SIG-M5 treated with dmso at 0.1 percent for 504 hours (cell line): ENCODE data around the gene MON2.
"Not testable (repeated sequence)": the region's sequence is repeated elsewhere in the genome, so short reads cannot be mapped to it uniquely, and the experiment has no call there.

Experiments
- DNase-seq: peaks from one replicate; lab custom pipeline; 2025; ENCODE audit not compliant: unreplicated experiment; lab: John Stamatoyannopoulos, UW

MON2 gene, protein sequence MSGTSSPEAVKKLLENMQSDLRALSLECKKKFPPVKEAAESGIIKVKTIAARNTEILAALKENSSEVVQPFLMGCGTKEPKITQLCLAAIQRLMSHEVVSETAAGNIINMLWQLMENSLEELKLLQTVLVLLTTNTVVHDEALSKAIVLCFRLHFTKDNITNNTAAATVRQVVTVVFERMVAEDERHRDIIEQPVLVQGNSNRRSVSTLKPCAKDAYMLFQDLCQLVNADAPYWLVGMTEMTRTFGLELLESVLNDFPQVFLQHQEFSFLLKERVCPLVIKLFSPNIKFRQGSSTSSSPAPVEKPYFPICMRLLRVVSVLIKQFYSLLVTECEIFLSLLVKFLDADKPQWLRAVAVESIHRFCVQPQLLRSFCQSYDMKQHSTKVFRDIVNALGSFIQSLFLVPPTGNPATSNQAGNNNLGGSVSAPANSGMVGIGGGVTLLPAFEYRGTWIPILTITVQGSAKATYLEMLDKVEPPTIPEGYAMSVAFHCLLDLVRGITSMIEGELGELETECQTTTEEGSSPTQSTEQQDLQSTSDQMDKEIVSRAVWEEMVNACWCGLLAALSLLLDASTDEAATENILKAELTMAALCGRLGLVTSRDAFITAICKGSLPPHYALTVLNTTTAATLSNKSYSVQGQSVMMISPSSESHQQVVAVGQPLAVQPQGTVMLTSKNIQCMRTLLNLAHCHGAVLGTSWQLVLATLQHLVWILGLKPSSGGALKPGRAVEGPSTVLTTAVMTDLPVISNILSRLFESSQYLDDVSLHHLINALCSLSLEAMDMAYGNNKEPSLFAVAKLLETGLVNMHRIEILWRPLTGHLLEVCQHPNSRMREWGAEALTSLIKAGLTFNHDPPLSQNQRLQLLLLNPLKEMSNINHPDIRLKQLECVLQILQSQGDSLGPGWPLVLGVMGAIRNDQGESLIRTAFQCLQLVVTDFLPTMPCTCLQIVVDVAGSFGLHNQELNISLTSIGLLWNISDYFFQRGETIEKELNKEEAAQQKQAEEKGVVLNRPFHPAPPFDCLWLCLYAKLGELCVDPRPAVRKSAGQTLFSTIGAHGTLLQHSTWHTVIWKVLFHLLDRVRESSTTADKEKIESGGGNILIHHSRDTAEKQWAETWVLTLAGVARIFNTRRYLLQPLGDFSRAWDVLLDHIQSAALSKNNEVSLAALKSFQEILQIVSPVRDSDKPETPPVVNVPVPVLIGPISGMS (N-terminal part only)

DNA sequence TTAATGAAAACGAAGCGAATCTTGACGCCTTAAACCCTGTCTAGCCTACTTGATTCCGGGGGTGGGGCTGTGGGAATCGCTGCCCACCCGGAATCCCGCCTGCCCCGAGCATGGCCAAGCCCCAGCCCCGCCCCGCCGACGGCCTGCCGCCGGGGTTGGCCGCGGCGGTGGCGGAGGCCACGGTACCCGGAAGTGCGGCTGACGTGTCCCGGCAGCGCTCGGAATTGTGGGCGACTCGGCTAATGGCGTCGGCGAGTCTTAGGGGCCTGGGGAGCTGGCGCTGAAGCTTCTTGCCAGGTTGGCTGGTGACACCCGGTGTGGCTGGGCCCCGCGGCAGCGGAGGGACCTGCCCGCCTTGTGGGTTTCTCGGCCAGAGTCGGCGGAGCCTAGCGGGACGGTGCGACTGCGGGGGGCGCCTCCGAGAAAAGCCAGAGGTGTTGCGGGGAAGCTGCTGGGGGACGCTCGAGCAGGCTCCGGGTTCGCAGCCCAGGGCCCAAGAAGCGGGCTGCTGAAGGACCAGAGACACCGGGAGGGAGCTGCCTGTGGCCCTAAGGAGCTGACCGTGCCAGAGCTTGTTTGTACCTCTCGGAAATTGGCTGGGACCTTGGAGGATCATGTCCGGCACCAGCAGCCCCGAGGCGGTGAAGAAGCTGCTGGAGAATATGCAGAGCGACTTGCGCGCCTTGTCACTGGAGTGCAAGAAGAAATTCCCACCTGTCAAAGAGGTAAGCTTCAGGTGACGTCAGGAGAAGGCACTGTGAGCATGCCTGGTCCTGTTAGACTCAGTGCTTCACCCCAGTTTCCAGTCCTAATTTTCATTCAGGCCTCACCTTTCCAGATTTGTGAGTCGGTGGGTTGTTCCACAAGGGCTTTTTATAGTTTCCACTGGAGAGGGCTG lies at the start of gene MON2:
Gene MON2 (plus strand): TSS at position 233 of the 898 bp plus-strand sequence. CDS start 382 bp downstream, at position 615.
- DNase-seq: peak; percentile 81

DNA sequence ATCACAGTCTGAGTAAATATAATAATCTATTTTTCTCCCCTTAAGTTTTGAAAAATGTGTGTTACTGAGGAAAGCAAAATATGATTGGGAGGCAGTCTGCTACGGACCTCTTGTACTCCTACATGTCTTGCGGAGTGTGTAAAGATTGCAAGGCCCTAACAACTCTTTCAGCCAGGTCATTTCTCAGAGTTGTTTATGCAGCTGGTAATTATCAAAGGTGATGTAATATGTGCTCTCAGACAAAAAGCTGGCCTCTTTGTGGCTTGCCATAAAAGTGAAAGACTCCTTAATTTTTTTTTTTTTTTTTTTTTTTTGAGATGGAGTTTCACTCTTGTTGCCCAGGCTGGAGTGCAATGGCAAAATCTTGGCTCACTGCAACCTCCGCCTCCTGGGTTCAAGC lies 40.5 kb upstream of the MON2 start:
- DNase-seq: no peak

DNA sequence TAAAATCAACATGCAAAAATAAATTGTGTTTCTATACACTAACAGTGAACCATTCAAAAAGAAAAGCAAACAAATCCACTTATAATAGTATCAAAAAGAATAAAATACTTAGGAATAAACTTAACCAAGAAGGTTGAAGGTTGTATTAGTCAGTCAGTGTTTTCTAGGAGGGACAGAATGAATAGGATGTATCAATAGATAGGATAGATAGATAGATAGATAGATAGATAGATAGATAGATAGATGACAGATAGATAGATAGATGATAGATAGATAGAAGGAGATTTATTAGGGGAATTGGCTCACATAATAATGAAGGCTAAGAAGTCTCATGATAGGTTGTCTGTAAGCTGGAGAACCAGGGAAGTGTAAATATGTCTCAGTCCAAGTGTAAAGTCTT lies 37.2 kb upstream of the MON2 start:
- DNase-seq: no peak

DNA sequence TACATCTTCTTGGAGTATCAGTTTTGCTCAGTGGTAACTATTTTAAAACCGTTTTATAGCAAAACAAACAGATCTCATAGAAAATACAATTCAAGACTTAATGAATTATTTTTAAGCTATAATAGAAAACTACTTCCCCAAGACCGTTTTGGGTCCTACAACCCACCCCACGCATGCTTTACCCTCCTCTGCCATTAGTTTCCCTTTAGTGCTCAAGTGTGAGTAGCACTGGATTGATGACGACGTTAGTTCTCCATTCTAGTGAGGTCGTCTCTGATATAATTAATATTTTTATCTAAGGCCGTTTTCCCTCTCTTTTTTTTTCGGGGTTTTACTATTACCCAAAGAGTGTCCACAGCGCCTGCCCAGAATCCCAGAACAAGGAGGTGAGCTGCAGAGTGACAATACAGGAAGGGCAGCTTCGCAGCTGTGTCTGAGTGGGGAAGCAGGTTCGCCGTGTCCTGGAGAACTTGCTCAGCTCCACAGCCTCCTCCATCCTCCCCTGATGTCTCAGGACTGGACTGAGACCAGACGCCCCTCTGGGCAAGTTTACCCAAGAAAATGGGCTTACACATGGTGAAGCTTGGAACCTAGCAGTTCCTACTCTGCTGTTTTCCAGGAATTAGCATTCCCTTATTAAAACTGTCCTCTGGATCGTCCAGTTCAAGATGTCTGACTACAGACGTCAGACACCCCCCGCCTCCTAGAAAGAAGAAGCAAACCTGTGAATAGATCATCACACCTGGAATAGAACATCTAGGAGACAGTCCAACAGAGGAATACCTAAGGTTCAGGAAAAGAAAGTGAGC lies 31.9 kb upstream of the MON2 start:
- DNase-seq: peak; percentile 28

DNA sequence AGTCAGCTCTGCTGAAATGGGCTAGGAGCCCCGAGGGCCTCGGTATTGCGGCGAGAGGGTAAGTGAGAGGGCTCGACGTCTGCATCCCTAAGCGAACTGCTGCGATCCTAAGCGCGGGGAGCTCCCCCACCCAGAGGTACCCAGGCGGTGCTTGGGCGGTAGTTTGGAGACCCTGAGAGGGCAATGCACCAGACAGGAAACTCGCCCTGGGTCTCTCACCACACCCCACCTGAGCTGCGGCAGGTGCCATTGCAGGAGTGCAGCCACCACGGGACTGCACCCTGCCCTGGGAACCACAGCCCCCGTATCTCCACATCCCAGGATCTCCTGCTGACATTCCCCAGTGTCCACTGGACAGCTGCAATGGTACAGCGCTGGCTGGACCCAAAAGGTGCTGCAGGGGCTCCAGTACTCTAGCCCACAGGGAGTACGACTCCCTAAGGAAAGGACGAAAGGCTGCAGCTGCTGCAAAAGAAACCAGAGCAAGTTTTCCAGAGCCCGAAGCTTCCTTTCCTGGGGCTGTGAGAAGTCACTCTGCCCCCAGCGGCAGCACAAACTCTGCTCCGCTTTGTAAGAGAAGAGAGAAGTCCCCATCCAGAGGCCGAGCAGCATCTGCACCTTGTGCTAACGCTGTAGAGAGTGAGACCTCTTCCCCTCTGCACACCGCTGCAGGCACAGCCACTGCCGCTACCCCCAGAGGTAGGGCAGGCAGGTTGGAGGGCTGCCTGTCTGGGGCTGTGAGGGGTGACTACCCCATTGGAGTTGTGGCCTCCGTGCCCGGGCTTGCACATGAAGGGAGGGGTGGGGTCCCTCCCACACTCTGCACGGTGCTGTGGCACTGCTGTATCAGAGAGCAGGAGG lies 31.1 kb upstream of the MON2 start:
- DNase-seq: peak; percentile 75

DNA sequence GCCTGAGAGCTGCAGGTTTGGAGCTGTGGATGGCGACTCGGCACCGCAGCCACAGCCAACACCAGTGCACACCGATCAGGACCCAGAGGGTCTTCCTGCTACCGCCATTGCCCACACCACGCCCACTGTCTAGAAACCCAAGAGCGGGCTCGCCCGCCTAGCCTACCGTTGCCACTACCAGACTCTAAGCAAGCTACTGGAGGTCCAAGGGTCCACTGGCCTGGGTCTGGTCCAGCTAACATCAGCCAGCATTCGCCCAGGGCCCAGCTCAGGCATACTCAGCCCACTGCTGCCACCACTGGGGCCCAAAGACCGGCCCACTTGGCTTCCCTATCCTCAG lies 30.5 kb upstream of the MON2 start:
- DNase-seq: no peak

DNA sequence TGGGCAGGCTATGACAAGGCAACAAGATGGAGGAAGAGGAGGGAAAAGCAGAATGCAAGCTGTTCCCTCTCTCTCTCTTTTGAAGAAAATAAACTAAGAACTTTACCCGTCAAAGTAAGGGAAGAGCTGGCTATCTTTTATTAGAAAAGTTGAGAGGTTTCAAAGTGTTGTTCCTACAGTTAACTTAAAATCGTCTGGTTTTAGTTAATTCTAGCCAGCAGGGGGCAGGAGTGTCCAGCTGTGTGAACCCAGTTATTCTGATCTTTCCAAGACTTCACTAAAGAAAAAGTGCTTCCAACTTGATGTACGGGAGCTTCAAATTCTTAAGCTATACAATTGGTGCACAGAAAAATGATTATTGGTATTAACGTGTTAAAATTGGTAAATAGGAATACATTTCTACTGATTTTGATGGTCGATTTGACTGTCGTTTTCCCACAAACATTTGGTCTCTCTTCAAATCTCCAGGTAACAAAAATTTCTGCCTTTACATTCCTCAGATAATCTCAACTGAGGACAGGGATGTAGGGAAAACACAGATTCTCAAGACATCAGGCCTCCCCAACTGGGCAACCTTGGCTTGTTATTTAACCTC lies 28.4 kb upstream of the MON2 start:
- peak; percentile 55 for DNase-seq

DNA sequence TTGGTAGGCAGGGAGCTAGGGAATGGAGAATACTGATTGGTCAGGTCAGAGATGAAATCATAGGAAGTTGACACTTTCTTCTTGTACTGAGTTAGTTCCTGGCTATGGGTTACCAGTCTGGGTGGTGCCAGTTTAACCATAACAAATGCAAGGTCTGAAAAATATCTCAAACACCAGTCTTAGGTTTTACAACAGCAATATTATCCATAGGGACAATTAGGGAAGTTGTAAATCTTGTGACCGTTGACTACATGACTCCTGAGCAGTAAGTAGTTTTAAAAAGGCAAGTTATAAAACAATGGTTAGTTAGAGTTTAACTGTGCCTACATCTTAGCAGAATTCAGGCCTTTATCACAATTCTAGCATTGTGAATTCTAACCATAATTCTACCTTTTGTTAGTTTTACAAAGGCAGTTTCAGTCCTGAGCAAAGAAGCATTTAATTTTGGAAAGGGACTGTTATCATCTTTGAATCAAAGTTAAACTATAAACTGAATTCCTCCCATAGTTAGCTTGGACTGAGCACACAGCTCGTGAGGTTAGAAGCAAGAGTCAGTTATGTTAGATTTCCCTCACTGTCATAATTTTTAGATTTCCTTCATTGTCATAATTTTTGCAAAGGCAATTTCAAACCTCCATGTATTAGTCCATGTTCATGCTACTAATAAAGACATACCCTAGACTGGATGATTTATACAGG lies 19.7 kb upstream of the MON2 start:
- DNase-seq: no peak

DNA sequence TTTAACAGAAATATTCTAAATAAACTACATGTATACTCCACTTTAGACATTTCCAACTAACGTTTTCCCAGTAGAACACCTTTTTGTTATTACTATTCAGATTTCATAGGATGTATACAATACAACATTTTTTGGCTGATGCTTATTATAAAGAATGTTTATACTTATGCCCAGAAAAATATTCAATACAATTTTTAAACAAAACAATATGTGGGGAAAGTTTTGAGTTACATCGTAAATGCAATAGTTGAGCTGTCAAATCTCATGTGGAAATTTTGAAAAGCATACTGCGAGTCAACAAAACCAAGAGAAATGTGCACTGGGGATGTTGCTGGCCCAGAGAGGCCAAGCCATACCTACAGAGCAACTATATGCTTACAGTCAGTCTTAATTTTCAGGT lies 18.2 kb upstream of the MON2 start:
- DNase-seq: no peak

DNA sequence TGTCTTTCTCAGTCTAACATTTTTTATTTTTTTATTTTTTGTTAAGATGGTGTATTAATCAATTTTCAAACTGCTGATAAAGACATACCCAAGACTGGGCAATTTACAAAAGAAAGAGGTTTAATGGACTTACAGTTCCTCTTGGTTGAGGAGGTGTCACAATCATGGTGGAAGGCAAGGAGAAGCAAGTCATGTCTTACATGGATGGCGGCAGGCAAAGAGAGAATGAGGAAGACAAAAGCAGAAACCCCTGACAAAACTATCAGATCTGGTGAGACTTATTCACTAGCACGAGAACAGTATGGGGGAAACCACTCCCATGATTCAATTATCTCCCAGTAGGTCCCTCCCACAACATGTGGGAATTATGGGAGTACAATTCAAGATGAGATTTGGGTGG lies 11.2 kb upstream of the MON2 start:
- not testable (repeated sequence) for DNase-seq

DNA sequence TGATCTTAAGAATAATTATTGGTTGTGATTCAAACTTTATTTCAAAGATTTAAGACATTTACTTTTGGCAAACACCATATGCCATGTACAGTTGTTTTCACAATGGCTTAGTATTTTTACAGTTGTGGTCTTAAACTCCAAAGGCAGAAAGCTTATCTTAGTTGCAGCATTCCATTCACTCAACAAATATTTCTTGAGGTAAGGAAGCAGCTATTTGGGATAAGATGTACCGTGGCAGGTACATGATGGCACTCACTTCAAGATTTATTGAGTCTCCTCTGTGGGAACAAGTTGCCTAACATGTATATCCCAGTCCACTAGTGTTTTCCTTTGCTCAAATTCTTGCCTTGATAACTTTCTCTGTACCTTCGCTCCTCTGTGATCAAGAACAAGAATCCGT lies 8.0 kb upstream of the MON2 start:
- DNase-seq: no peak

DNA sequence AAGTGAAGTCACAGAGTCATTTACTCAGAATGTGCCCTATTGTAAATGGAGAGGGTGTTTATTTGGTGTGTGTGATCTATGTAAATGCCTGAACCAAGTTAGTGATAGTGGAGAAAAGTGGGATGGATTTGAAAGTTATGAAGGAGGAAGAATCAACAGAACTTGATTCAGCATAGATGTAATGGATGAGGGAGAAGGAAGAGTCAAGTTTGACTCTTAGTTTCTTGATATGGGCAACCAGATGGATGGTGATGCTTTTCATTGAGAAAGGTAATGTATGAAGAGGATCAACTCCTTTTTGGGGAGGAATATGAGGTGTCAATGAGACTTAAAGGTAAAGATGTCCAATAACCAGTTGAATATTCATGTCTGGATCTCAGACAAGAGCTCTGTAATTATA lies 6.7 kb upstream of the MON2 start:
- no peak for DNase-seq

DNA sequence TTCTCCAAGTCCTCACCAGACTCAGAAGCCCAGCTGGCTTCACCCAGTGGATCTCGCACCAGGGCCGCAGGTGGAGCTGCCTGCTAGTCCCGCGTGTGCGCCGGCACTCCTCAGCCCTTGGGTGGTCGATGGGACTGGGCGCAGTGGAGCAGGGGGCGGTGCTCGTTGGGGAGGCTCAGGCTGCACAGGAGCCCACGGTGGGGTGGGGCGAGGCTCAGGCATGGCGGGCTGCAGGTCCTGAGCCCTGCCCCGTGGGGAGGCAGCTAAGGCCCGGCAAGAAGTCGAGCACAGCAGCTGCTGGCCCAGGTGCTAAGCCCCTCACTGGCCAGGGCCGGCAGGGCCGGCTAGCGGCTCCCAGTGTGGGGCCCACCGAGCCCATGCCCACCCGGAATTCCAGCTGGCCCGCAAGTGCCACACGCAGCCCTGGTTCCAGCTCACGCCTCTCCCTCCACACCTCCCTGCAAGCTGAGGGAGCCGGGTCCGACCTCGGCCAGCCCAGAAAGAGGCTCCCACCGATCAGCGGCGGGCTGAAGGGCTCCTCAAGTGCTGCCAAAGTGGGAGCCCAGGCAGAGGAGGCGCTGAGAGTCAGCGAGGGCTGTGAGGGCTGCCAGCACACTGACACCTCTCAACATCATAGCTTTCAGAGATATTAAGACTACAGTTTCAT lies 5.3 kb upstream of the MON2 start:
- DNase-seq: not testable (repeated sequence)

DNA sequence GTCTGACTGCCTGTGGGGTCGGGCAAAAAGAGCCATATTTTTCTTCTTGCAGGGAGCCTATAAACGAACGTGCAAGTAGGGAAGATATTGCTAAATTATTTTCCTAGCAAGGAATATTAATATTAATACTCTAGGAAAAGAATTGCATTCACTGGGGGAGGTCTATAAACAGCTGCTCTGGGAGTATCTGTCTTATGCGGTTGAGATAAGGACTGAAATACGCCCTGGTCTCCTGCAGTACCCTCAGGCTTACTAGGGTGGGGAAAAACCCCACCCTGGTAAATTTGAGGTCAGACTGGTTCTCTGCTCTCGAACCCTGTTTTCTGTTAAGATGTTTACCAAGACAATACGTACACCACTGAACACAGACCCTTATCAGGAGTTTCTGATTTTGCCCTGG lies 3.4 kb upstream of the MON2 start:
- not testable (repeated sequence) for DNase-seq

DNA sequence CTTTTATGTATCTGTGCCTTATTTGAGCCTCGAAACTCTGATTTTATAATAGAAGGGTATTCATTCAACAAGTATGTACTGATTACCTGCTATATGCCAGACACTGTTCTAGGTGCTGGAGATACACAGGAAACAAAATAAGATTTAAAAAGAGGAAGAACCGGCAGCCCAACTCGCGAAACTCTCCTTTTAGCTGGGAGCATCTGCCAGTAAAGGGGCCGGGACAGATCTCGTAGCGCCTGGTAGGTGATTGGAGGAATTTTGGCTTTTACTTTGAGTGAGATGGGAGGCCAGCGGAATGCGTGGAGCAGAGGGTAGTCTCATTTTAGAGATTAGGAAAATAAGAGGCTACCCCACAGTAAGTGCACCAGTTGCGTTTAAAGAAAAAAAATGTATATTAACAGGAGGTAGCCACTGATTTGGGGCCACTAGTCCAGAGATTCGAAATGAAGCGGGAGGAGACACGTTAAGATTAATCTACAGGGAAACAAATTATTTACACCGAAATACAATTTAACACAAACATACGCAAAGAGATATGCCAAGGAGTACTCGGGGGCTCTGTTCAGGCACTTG lies 520 bp upstream of the MON2 start:
- DNase-seq: peak; percentile 79

DNA sequence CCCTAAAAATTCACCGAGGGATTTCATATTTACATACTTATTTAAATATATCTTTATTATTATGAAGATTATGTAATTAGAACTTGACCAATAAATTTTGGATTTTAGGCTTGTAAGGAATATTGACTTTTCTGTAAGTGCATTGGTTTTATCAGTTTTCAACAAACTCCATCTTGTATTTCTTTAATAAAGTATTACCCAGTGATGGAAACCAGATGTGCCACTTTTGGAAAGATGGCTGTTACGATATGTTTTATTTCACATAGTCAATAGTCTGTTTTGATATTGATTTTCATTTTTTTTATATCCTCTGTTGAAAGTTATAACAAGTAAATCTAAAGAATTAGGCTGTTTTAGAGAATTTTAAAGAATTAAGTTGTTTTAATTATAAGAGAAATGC lies 1.8 kb downstream of the MON2 start:
- no peak for DNase-seq

DNA sequence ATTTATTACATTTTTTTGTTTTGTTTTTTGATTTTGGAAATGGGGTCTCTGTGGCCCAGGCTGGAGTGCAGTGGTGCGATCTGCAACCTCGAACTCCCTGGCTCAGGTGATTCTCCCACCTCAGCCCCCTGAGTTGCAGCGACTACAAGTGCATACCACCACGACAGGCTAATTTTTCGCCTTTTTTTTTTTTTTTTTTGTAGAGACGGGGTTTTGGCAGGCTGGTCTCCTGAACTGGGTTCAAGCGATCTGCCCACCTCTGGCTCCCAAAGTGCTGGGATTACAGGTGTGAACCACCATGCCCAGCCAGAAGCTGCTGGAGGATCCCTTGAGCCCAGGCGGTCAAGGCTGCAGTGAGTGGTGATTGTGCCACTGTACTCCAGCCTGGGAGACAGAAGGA lies 2.3 kb downstream of the MON2 start:
- no peak for DNase-seq
